ENCODE results near the gene ZFP36.
"Not testable (repeated sequence)": the region's sequence is repeated elsewhere in the genome, so short reads cannot be mapped to it uniquely, and the experiment has no call there.

Gene ZFP36

DNA sequence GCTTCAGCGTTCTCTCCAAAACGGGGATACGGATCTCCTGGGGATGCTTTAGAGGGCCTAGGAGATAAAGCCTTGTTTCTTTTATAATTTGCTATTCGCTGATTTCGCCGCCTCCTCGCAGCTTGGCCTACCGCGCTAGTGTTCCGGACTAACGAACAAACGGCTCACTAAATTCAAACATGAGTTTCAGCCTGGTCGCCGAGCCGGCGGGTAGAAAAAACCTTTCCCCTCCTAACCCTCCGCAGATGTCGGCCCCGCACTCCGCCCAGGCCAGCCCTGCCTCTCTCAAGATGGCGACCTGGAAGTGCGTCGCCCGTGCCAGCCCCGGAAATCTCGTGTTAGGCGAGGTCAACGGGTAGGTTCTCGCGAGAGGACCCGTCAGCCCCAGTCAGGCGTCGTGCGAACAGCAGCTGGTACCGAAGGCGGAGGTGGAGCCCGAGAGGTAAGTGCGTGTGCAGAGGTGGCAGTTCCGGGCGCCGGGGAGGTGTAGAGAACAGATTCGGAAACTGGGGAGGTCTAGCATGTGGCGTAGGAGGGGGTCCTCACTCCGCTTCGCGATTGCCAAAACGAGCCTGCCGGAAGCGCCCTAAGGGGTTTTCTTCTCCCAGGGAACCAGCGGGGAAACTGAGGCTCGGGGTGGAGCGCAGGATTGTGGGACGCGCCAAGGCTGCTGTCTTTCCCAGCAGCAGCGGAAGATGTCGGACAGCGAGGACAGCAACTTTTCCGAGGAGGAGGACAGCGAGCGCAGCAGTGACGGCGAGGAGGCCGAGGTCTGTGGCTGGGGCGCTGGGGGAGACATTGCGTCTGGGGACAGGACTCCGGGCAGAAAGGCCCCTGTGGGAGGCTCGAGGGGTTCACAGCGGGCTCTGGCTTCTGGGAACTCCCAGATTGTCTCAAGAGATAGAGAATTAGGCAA, 38.8 kb downstream of the ZFP36 start, which contains the start of gene SUPT5H:
TSS of gene SUPT5H (plus strand) at position 387 of the 916 bp plus-strand sequence. CDS start at position 696, 309 bp downstream.
- peak; percentile 97 for DNase-seq (ENCODE audit: low read depth)

DNA sequence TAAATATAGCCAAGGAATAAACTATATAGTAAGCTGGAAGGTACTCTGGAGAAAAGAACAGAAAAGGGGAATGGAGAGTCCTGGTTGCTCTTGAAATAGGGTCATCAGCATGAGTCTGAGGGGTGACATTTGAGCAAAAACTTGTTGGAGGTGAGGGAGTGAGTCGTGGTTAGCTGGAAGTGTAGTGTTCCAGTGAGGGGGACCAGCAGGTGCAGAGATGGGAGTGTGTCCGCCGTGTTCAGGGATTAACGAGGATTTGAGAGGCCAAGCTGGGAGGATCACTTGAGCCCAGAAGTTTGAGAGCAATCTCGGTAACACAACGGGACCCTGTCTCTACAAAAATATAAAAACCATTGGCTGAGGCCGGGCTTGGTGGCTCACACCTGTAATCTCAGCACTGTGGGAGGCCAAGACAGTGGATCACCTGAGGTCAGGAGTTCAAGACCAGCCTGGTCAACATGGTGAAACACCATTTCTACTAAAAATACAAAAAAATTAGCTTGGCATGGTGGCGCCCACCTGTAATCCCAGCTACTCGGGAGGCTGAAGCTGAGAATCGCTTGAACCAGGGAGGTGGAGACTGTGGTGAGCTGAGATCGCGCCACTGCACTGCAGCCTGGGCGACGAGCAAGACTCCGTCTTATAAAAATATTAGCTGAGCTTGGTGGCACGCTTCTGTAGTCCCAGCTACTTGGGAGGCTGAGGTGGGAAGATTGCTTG, 39.9 kb downstream of the ZFP36 start:
- DNase-seq (ENCODE audit: low read depth) = no peak

DNA sequence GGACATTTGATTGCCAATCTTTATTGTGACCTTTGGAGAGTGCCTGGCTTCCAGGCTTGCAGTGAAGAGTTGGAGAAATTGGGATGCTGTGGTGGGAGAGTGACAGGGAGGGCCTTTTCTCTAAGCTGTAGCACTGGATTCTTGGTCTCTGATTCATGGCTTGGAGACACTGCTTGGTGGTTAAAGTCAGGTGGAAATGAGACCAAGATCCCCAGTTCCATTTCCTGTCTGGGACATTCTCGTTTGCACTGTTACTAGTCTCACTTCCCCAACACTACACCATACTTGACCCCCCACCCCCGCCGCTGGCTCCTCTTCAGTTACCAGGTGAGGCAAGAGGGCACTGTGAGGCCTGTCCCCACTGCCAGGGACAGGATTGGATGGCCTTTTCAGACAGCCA, 41.6 kb downstream of the ZFP36 start:
- DNase-seq (ENCODE audit: low read depth) = no peak

DNA sequence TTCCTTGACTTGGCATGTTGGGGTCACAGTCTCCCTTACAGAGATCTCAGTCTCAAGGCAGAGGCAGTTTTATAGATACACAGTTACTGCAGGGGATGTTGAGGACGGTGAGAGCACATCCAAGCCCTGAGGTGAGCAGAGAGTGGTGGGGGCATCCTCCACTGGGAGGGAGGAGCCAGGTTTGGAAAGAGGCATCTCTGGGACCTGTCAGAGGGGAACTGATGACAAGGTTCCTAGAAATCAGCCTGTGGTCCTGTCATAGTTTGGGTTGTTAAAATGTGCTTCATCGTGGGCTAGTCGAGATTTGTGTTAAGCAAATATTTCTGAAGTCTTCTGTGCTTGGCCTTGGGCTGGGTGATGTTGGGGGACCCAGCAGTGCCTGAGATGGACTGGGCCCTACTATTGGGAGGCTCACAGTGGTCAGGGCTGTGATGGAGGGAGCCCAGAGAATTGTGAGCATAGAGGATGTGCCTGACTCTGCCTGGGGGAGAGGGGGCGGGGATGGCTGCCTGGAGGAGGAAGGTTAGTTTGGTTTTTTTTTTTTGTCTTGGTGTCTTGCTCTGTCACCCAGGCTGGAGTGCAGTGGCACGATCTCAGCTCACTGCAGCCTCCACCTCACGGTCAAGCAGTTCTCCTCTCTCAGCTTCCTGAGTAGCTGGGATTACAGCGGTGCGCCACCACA, 42.6 kb downstream of the ZFP36 start:
- no peak for DNase-seq (ENCODE audit: low read depth)

DNA sequence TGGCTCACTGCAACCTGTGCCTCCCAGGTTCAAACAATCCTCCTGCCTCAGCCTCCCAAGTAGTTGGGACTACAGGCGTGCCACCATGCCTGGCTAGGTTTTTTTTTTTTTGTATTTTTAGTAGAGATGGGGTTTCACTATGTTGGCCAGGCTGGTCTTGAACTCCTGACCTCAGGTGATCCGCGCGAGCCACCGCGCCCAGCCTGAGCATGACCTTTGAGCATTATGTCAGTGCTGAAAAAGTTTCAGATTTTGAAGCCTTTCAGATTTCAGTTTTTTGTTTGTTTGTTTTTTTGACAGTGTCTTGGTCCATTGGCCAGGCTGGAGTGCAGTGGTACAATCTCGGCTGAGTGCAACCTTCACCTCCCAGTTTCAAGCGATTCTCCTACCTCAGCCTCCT, 44.6 kb downstream of the ZFP36 start:
- not testable (repeated sequence) for DNase-seq (ENCODE audit: low read depth)

All from T follicular helper cell (primary cell).